ENCODE measurements around the gene GSS.

Gene GSS

GRCh38 chr20:35001596-35002362, 46.2 kb upstream of the GSS start:
- no peak for DNase-seq (ENCODE audit: low read depth, low spot score)
- in situ Hi-C loops (cut with HindIII; ENCODE audit: low sequenced_read_pairs) = no loop called here
- no peak overlapping the region for H3K4me3 ChIP-seq (ENCODE audit: low read depth, low read length)
- TF ChIP-seq CTCF (IDR thresholded peaks at IDR 0.05; ENCODE audit: low read depth, low read length) = peak; percentile 38

- in situ Hi-C loops (cut with HindIII; ENCODE audit: low sequenced_read_pairs) = no loop called here
- no peak for DNase-seq (ENCODE audit: low read depth, low spot score)
- no peak for TF ChIP-seq CTCF (IDR thresholded peaks at IDR 0.05; ENCODE audit: low read depth, low read length)
- H3K4me3 ChIP-seq (ENCODE audit: low read depth, low read length) = no peak overlapping the region
These were observed 45.5 kb upstream of the GSS start for GRCh38 chr20:35000922-35001595.

GRCh38 chr20:35000311-35000921, 44.8 kb upstream of the GSS start:
- H3K4me3 ChIP-seq (ENCODE audit: low read depth, low read length) = no peak overlapping the region
- in situ Hi-C loops (cut with HindIII; ENCODE audit: low sequenced_read_pairs) = no loop called here
- DNase-seq (ENCODE audit: low read depth, low spot score) = no peak
- no peak for TF ChIP-seq CTCF (IDR thresholded peaks at IDR 0.05; ENCODE audit: low read depth, low read length)

GRCh38 chr20:34999782-35000181, 44.2 kb upstream of the GSS start:
- H3K4me3 ChIP-seq (ENCODE audit: low read depth, low read length) = no peak overlapping the region
- no peak for DNase-seq (ENCODE audit: low read depth, low spot score)
- TF ChIP-seq CTCF (IDR thresholded peaks at IDR 0.05; ENCODE audit: low read depth, low read length) = no peak
- in situ Hi-C loops (cut with HindIII; ENCODE audit: low sequenced_read_pairs) = no loop called here

- H3K4me3 ChIP-seq (ENCODE audit: low read depth, low read length) = no peak overlapping the region
- no peak for DNase-seq (ENCODE audit: low read depth, low spot score)
- TF ChIP-seq CTCF (IDR thresholded peaks at IDR 0.05; ENCODE audit: low read depth, low read length) = no peak
- in situ Hi-C loops (cut with HindIII; ENCODE audit: low sequenced_read_pairs) = no loop called here
These were observed 43.4 kb upstream of the GSS start for GRCh38 chr20:34999021-34999451.

- no peak for TF ChIP-seq CTCF (IDR thresholded peaks at IDR 0.05; ENCODE audit: low read depth, low read length)
- in situ Hi-C loops (cut with HindIII; ENCODE audit: low sequenced_read_pairs) = no loop called here
- DNase-seq (ENCODE audit: low read depth, low spot score) = no peak
- no peak overlapping the region for H3K4me3 ChIP-seq (ENCODE audit: low read depth, low read length)
These were observed 42.8 kb upstream of the GSS start for GRCh38 chr20:34998331-34998950.

Measured in astrocyte of the spinal cord (primary cell).